GM12864 (cell line): ENCODE results near the gene TLR2.

Source experiments
- DNase-seq: peaks from one replicate; pipeline ENCODE4 v3.0.0-alpha.2; 2011; ENCODE audit warnings: low read depth
- H3K4me3 ChIP-seq: 2 replicates; pipeline ENCODE4 v1.5.1; 2011; ENCODE audit warnings: mild to moderate bottlenecking, low read depth, low read length, control low read depth
- TF ChIP-seq, protein P1 (sequence below): IDR thresholded peaks from 2 replicates; pipeline ENCODE4 v1.5.1; 2011; ENCODE audit warnings: low read depth, mild to moderate bottlenecking, moderate library complexity, low read length, control low read depth, inconsistent platforms; ENCODE audit errors: missing control alignments

The TLR2 gene

DNA sequence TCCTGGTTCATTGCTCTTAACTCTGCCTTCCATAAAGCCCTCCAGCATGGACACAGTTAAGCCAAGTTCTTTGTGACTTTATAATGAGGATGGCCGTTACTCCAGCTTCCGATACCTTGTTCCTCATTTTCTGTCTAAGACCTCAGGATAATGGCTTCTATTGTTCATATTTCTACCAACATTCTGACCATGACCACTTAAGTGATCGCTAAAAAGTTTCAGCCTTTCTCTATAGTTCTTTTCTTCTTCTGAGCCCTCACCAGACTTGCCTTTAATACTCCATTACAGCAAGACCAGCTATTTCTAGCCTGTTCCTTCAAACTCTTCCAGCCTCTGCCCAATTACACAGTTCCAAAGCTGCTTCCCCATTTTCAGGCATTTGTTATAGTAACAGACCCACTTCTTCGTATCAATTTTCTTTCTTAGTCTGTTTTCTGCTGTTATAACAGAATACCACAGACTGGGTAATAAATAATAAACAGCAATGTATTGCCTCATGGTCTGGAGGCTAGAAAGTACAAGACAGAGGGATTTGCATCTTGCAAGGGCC is 63.4 kb downstream of the TLR2 start:
- no peak overlapping the region for H3K4me3 ChIP-seq
- DNase-seq: no peak
- TF ChIP-seq, protein P1, sequence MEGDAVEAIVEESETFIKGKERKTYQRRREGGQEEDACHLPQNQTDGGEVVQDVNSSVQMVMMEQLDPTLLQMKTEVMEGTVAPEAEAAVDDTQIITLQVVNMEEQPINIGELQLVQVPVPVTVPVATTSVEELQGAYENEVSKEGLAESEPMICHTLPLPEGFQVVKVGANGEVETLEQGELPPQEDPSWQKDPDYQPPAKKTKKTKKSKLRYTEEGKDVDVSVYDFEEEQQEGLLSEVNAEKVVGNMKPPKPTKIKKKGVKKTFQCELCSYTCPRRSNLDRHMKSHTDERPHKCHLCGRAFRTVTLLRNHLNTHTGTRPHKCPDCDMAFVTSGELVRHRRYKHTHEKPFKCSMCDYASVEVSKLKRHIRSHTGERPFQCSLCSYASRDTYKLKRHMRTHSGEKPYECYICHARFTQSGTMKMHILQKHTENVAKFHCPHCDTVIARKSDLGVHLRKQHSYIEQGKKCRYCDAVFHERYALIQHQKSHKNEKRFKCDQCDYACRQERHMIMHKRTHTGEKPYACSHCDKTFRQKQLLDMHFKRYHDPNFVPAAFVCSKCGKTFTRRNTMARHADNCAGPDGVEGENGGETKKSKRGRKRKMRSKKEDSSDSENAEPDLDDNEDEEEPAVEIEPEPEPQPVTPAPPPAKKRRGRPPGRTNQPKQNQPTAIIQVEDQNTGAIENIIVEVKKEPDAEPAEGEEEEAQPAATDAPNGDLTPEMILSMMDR: no peak

DNA sequence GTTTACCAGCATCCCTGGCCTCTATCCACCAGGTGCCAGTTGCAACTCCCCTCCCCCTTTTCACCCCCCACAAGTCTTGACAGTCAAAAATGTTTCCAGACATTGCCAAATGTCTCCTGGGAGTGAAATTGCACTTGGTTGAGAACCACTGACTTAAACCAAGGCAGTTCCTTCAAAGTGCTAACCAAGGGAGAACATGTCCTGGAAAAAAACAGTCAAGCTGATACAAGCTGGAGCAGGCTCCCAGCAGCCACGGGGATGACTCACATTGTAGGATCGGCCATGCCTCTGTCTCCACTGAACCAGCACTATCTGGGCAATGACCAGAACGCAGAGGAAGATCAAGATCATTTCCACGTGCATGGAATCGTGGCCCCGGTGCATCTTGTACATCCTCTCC is 64.3 kb downstream of the TLR2 start:
- TF ChIP-seq, protein P1: no peak
- H3K4me3 ChIP-seq: no peak overlapping the region
- DNase-seq: no peak

DNA sequence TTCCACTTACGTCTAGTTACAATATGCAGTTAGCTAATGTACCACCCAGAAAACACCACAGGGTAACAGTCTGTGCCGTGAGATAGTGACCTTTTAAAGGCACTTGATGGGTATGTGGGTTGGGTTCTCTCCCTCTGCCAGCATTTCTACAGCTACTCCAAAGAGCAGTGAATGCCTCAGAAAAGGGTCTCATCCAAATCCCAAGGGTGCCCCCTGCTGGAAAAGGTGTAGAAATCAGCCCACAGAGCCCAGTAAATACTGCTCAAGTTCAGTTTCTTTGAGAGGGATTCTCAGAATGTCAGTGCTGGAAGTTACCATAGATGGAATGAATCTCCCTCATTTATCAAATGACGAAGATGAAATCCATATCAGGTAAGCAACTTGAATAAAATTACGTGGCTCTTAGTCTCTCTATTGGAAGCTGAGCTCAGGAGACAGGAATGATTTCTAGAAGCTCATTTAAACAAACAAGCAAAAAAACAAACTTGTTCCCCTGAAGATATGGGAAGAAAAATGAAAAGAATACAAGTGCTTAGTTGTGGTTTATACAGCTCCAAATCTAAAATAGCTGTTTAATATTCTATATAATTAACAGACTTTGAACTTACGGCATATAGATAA is 66.2 kb downstream of the TLR2 start:
- peak; percentile 29 for DNase-seq
- TF ChIP-seq, protein P1: peak; percentile 80
- H3K4me3 ChIP-seq: no peak overlapping the region

DNA sequence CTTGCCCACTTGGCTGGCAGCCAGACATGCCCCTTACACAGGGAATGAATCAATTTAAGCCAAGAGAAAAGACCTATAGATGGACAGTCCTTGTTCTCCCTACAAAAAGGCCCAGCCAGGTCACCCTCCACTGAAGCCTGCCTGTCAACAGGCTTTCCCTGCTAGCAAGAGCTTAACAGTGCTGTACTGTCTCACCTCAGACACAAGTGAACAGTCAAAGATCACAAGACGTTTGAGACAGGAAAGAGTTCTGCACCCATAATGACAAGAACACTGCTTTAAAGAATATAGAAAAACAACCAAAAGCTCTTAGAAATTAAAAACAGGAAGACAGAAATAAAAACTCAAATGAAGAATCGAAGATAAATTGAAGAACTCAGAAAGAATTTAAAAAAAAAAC is 71.1 kb downstream of the TLR2 start:
- no peak for DNase-seq
- H3K4me3 ChIP-seq: no peak overlapping the region
- TF ChIP-seq, protein P1: no peak
